ENCODE measurements around the gene CRYL1.

The CRYL1 gene

GRCh38 chr13:20354722-20355121 is 170.9 kb downstream of the CRYL1 start:
- Histone ChIP-seq H3K9me3 (ENCODE audit: control insufficient read depth, low read length) (no peaks in the 10 kb centered on the region), H3K4me3 (ENCODE audit: extremely low read depth, insufficient read depth, low read length, poor library complexity, severe bottlenecking) (no peak overlapping the region), H3K4me1 (ENCODE audit: control insufficient read depth, insufficient read depth, low read length, poor library complexity, severe bottlenecking) (peaks cover under 1% of the 10 kb centered on the region), H3K27ac (ENCODE audit: low read depth, low read length, severe bottlenecking) (no peak overlapping the region), H3K36me3 (ENCODE audit: control insufficient read depth, insufficient read depth, low read length) (no peaks in the 10 kb centered on the region)
- 84 to 89% methylated on average over 2 to 3 of the region's 3 CpGs for WGBS, 2 experiments (ENCODE audit: insufficient coverage in 2 of 2)

GRCh38 chr13:20353973-20354372 is 171.7 kb downstream of the CRYL1 start:
- Histone ChIP-seq H3K27ac (ENCODE audit: low read depth, low read length, severe bottlenecking) (no peak overlapping the region), H3K9me3 (ENCODE audit: control insufficient read depth, low read length) (no peaks in the 10 kb centered on the region), H3K4me3 (ENCODE audit: extremely low read depth, insufficient read depth, low read length, poor library complexity, severe bottlenecking) (no peak overlapping the region), H3K36me3 (ENCODE audit: control insufficient read depth, insufficient read depth, low read length) (no peaks in the 10 kb centered on the region), H3K4me1 (ENCODE audit: control insufficient read depth, insufficient read depth, low read length, poor library complexity, severe bottlenecking) (no peaks in the 10 kb centered on the region)
- no CpG with 5 or more reads among the region's 2 CpGs for WGBS, 2 experiments (ENCODE audit: insufficient coverage in 2 of 2)

All from mesodermal cell (in vitro differentiated cells).